Mononuclear cell (primary cell): ENCODE measurements around the gene RBFOX2. TPM values are rescaled to one million over a fixed set of nuclear protein-coding genes. Genes with fewer than 3 reads are reported as not detected.

ENCODE experiments used
- H3K27me3 ChIP-seq: 2 replicates; pipeline ENCODE4 v1.6.0; 2011; ENCODE audit warnings: low read length, control low read depth; ENCODE audit not compliant: insufficient read depth
- H3K4me1 ChIP-seq: 2 replicates; pipeline ENCODE4 v1.5.1; 2011; ENCODE audit warnings: mild to moderate bottlenecking, low read length, control low read depth; ENCODE audit not compliant: insufficient read depth
- H3K4me3 ChIP-seq: 2 replicates; pipeline ENCODE4 v1.5.1; 2011; ENCODE audit warnings: mild to moderate bottlenecking, low read length, moderate library complexity
- H3K9me3 ChIP-seq: 2 replicates; pipeline ENCODE4 v1.5.1; 2011; ENCODE audit warnings: low read depth, mild to moderate bottlenecking, control low read depth, low read length
- total RNA-seq: library from RNA; depleted of rRNA; stranded (reverse); fragments of >200 nt; gene quantifications from one replicate; pipeline ENCODE4 v1.2.3, GENCODE V29; 2012

RBFOX2 gene
- total RNA-seq, 1 donor = 0.42 TPM

DNA sequence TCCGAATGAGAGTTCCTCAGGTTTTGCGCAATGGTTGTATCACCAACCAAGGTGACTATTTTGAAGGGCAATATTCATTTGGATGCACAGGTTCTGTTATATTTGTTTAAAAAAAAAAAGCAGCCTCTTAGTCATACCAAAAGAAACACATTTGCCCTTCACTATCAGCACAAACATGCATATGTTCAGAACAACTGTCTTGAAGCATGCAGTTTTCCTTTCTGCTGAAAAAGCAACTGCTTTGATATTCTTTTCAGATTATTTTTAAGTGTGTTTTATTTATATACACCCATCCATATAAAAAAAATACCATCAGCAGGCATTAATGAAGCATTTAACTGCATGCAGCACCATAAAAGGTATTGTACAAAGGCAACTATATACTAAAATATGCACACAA lies 67.8 kb downstream of the RBFOX2 start:
- no peaks in the 10 kb centered on the region for H3K4me1 ChIP-seq
- no peak overlapping the region for H3K4me3 ChIP-seq
- H3K27me3 ChIP-seq = no peaks in the 10 kb centered on the region
- no peaks in the 10 kb centered on the region for H3K9me3 ChIP-seq

DNA sequence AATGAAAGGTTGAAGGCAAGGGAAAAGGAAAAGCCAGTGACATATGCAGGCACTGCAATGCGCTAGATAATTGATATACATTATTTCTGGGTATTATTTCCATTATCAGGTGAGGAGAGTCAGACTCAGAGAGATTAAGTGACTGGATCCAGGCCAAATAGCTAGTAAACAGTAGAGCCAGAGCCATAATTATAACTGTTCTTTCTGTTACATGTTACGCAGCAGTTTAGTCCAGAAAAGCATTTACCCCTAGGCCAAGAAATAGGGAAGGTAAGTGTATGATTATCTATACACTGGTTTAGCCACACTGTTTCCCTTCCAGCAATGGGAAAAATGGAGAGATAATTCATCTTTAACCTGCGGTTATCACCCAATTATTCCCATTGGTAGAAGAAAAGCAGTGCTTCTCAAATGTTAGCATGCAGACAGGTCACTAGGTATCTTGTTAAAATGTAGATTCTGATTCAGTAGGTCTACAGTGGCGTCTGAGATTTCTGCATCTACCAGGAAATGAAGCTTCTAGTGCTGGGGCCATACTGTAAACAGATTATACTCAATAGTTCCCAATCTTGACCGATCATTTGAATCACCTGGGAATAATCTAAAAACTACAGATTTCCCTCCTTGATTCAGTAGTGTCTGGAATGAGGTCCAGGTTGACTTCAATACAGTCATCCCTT lies 69.4 kb downstream of the RBFOX2 start:
- H3K27me3 ChIP-seq = no peaks in the 10 kb centered on the region
- no peaks in the 10 kb centered on the region for H3K4me1 ChIP-seq
- no peak overlapping the region for H3K4me3 ChIP-seq
- H3K9me3 ChIP-seq = no peaks in the 10 kb centered on the region

DNA sequence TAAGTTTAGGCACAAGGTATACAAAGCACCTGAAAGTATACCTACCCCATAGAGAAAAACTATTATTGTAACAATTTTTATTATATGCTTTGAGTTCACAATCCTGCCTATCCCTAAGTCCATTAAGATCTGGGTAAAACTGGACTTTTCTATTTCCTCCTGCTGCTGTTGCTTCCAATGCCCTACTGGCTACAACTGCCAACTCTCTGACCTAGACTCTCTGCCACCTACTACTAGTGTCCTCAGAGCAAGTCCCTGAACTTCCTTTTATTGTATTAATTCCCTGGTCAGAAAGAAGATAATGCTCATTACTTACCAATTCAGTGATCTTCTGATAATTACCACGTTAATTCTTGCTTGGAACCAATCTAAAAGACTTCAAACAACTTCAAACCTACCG lies 70.3 kb downstream of the RBFOX2 start:
- Histone ChIP-seq H3K9me3 (no peaks in the 10 kb centered on the region), H3K4me3 (no peak overlapping the region), H3K4me1 (no peaks in the 10 kb centered on the region), H3K27me3 (no peaks in the 10 kb centered on the region)

DNA sequence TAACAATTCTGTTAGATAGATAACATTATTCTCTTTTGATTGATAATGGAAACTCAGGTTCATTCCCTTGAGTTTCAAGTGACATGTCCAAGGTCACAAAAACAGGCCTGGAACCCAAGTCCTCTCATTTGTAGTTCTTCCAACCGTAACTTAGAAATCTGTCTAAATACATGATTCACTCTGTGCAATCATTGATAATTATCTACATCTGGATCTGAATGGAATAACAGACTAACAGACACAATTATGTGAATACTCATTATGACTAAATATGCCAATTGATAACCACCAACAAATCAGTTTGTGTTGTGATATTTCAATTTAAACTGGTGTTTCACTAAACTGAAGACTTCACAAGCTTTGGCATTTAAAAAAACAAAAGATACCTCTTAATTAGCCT lies 71.0 kb downstream of the RBFOX2 start:
- Histone ChIP-seq H3K4me1 (no peaks in the 10 kb centered on the region), H3K9me3 (no peaks in the 10 kb centered on the region), H3K4me3 (no peak overlapping the region), H3K27me3 (no peaks in the 10 kb centered on the region)

DNA sequence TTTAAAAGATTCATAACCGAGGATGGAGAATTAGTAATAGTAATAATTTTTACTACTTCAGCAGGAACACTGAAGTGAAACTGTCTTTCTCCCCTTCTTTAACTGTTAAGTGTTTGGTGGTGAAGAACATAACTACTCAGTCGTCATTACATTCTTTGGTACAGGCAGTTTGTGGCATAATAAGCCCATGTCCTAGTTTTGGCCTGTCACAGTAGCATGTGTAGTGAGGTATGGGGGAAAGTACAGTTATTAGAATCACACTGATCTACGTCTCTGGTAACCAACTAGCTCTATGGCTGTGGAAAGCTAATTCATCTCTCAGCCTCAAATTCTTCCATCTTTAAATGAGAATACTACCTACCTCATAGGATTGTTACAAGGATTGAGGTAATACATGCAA lies 71.8 kb downstream of the RBFOX2 start:
- Histone ChIP-seq H3K4me1 (no peaks in the 10 kb centered on the region), H3K27me3 (no peaks in the 10 kb centered on the region), H3K9me3 (no peaks in the 10 kb centered on the region), H3K4me3 (no peak overlapping the region)

DNA sequence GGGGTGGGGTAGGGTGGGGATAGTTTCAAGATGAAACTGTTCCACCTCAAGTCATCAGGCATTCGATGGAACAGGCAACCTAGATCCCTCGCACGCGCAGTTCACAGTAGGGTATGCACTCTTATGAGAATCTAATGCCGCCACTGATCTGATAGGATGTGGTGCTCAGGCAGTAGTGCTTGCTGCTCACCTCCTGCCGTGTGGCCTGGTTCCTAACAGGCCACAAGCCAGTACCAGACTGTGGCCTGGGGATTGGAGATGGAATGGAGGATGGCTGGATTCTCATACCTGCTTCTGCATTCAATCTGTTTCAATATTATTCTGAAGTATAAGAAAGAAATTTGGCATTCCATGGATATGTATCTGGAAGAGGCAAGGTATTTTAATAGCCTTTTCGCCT lies 73.1 kb downstream of the RBFOX2 start:
- H3K4me1 ChIP-seq = no peaks in the 10 kb centered on the region
- no peaks in the 10 kb centered on the region for H3K9me3 ChIP-seq
- no peaks in the 10 kb centered on the region for H3K27me3 ChIP-seq
- H3K4me3 ChIP-seq = no peak overlapping the region

DNA sequence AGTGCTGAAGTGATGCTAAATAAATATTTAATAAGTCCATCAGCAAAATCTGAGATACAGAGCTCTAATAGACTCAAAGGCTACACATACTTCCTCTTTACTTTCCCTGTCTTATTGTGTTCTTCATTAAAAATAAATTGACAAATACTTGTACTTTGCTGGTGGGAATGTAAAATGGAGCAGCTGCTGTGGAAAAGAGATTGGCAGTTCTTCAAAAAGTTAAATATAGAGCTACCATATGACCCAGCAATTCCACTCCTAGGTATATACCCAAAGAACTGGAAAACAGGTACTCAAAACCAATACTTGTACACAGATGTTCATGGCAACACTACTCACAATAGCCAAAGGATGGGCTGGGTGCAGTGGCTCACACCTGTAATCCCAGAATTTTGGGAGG lies 76.0 kb downstream of the RBFOX2 start:
- Histone ChIP-seq H3K4me3 (no peak overlapping the region), H3K4me1 (no peaks in the 10 kb centered on the region), H3K9me3 (no peaks in the 10 kb centered on the region), H3K27me3 (no peaks in the 10 kb centered on the region)

DNA sequence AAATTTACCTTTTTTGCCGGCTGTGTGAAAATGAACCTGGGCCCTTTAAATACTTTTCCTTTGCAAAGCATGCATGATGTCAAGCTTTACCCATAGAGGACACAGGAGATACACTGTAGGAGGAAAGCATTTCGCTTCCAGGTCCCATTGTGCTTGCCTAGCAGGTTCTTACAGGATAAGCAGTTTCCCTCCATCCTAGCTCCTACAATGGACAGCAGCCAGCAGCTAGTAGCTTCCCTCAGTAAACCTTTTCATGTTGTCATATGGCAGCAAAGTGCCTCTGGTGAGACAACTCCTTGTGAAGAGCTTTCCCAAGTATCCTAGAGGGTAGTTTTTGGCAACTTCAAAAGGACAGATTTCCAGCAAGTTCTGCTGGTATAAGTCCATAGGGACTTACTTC lies 78.4 kb downstream of the RBFOX2 start:
- Histone ChIP-seq H3K9me3 (no peaks in the 10 kb centered on the region), H3K4me3 (no peak overlapping the region), H3K4me1 (no peaks in the 10 kb centered on the region)

DNA sequence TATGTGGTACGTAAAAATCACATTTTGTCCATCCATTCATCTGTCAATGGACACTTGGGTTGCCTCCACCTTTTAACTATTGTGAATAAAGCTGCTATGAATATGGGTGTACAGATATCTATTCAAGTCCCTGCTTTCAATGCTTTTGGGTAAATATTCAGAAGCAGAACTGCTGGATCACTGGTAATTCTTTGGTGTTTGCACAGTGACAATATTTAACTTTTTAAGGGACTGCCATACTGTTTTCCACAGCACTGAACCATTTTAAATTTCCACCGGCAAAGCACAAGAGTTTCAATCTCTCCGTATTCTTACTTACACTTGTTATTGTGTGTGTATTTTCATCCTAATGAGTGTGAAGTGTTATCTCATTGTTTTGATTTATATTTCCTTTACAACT lies 79.4 kb downstream of the RBFOX2 start:
- Histone ChIP-seq H3K4me1 (no peaks in the 10 kb centered on the region), H3K4me3 (no peak overlapping the region), H3K27me3 (no peaks in the 10 kb centered on the region), H3K9me3 (no peaks in the 10 kb centered on the region)

More for the DNA sequence above, 78.4 kb downstream of the RBFOX2 start:
- H3K27me3 ChIP-seq = no peaks in the 10 kb centered on the region

DNA sequence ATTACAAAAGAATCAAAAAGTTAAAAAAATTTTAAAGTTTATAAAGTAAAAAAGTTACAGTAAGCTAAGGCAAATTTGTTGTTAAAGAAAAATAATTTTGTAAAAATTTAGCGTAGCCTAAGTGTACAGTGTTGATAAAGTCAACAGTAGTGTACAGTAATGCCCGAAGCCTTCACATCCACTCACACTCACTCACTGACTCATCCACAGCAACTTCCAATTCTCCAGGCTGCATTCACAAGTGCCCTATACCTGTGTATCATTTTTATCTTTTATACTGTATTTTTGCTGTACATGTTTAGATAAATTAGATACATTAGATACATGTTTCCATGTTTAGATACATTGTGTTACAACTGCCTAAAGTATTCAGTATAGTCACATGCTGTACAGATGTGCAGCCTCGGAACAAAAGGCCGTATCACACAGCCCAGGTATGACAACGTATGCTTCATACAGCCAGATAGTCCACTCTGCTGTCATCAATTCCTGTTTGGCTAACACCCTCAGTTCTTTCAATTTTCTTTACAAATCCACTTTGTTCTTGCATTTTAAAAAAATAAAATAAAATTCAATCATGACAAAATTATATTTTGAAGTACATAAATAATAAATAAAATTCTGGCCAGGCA lies 80.7 kb downstream of the RBFOX2 start:
- no peaks in the 10 kb centered on the region for H3K9me3 ChIP-seq
- no peaks in the 10 kb centered on the region for H3K4me1 ChIP-seq
- H3K27me3 ChIP-seq = no peaks in the 10 kb centered on the region
- H3K4me3 ChIP-seq = no peak overlapping the region

DNA sequence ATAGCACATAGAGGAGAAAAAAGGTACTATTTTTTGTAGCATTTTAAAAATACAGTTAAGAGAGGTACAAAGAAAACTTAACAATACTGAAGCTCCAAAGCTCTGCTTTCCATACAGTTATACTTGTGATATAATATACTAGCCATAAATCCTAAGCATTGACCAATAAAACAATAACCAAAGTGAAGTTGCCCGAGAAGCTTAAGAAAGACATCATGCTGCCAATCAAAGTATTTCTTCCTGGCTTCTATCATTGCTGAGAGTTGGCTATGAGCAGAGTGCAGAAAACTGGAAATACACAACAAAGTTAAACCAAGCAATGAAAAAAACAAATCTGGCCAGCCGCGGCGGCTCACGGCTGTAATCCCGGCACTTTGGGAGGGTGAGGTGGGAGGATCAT lies 84.2 kb downstream of the RBFOX2 start:
- Histone ChIP-seq H3K9me3 (no peaks in the 10 kb centered on the region), H3K4me3 (no peak overlapping the region), H3K27me3 (no peaks in the 10 kb centered on the region), H3K4me1 (no peaks in the 10 kb centered on the region)

DNA sequence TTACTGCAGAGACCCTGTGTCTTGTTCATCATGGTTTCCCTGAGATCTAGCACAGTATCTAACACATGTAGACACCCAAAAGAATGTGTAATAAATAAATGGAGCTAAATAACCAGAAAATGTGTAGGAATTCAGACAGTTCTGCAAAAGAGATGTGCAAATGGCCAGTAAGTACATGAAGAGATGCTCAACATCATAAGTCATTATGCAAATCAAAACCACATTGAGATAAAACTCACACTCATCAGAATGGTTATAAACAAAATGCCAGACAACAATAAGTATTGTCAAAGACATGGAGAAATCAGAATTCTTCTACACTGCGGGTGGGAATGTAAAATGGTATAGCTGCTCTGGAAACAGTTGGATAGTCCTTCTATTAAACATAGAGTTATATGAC lies 88.5 kb downstream of the RBFOX2 start:
- H3K4me1 ChIP-seq = no peaks in the 10 kb centered on the region
- H3K9me3 ChIP-seq = no peaks in the 10 kb centered on the region
- H3K27me3 ChIP-seq = no peaks in the 10 kb centered on the region
- no peak overlapping the region for H3K4me3 ChIP-seq

DNA sequence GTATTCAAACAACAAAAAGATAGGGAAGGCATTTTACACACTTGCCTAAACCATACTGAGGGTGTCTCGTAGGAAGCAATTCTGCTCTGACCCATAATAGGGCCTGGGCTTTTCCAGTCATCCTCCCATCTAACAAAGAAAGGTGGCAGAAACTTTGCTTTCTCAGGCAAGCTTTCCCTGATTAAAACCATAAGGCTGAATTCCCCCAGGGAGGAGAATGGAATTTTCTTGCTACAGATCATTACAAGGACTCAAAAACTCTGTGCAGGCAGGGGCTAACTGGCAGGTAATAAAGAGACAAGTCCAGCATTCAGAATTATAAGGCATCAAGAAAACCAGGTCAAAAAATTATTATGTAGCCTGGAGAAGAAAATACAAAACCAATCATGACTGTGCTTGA lies 90.4 kb downstream of the RBFOX2 start:
- Histone ChIP-seq H3K9me3 (no peaks in the 10 kb centered on the region), H3K4me3 (no peak overlapping the region), H3K4me1 (no peaks in the 10 kb centered on the region), H3K27me3 (no peaks in the 10 kb centered on the region)

DNA sequence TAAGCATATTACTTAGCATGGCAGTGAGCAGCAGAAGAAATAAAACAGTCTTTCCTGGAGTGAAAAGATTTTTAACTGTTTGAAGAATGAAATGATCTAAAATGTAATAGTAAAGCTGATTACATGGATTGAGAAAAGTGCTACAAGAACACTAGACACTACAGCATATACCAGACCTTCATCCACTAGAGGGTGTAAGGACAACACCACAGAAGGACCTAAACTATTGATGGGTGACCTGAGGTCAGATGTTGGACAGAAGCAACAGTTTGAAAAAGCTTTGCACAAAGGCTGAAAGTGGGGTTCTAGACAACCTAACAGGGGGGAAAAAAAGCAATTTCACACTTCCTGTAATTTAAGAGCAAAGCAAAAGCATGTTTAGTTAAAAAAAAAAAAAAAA lies 97.7 kb downstream of the RBFOX2 start:
- Histone ChIP-seq H3K4me1 (no peaks in the 10 kb centered on the region), H3K4me3 (no peak overlapping the region), H3K9me3 (no peaks in the 10 kb centered on the region), H3K27me3 (no peaks in the 10 kb centered on the region)

DNA sequence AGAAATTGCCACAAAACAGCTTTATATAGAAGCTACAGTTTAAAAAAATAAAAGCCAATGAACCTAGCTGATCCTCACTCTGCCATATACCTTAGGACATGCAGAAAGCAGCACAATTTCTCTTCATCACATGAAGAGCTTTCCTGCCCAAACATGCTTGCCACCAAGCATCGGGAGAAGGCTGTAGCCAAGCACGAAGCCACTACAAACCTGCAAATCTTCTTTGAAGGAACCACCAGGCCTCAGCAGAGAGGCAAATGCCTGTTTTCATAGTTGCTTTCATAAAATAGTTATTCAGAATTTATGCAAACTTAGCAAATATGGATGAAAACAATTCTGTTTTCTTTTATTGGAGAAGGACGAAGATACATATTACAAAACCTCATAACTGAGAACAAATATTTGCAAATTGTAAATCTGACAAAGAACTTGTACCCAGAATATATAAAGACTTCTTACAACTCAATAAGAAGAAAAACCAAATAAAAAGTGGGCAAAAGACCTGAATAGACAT lies 100.3 kb downstream of the RBFOX2 start:
- H3K4me3 ChIP-seq = no peak overlapping the region
- no peaks in the 10 kb centered on the region for H3K4me1 ChIP-seq
- H3K9me3 ChIP-seq = no peaks in the 10 kb centered on the region
- H3K27me3 ChIP-seq = no peaks in the 10 kb centered on the region

DNA sequence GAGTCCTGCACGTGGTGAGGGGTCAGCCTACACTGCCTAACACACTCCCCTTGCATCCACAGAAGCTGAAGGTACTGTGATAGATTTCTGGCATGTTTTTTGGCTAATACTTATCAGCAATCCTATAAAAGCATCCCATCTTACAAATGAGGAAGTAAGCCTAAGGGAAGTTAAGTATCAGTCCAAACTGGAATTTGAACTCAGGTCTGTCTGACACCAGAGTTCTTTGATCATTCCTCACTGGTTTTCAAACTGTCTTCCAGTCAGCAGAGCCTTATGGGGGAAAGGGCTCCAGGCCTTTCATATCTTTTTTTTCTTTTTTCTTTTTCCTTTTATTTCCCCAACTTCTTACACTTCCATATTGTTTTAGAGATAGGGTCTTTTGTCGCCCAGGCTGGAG lies 105.6 kb downstream of the RBFOX2 start:
- no peaks in the 10 kb centered on the region for H3K27me3 ChIP-seq
- no peaks in the 10 kb centered on the region for H3K4me1 ChIP-seq
- H3K4me3 ChIP-seq = no peak overlapping the region
- H3K9me3 ChIP-seq = no peaks in the 10 kb centered on the region
